ENCODE measurements around the gene TULP1. TPM values are rescaled to one million over a fixed set of nuclear protein-coding genes. Genes with fewer than 3 reads are reported as not detected.

Gene TULP1
- total and polyA plus RNA-seq, 4 donors, result 0.05 to 2.6 (median 0.26) TPM; not detected in 1

GRCh38 chr6:35550437-35550836 is 37.7 kb upstream of the TULP1 start:
- ATAC-seq (ENCODE audit: insufficient read depth, low FRiP score), result no peak
- Histone ChIP-seq H3K36me3 (ENCODE audit: control insufficient read depth in 4 of 4, insufficient read depth in 4 of 4, low read length in 4 of 4) (no peaks in the 10 kb centered on the region), H3K4me1 (ENCODE audit: control insufficient read depth in 5 of 5, insufficient read depth in 5 of 5, low read length in 5 of 5) (peaks cover 0 to 2% (median 0%) of the 10 kb centered on the region in 5 donors), H3K9ac (ENCODE audit: insufficient read depth in 1 of 2, low read length in 2 of 2) (no peak overlapping the region), H3K27me3 (ENCODE audit: control insufficient read depth in 3 of 3, insufficient read depth in 3 of 3, low read length in 2 of 3) (no peaks in the 10 kb centered on the region), H3K4me3 (no peak overlapping the region), H3K9me3 (ENCODE audit: control insufficient read depth in 4 of 4, insufficient read depth in 3 of 4, low read length in 3 of 4) (peaks cover 0 to 5% (median 2%) of the 10 kb centered on the region in 4 donors), H3K27ac (ENCODE audit: low read depth in 1 of 2, low read length in 1 of 2) (no peak overlapping the region)
- WGBS, 2 donors, result 78 to 80% methylated on average over 1 of the region's 1 CpG
- no peak for DNase-seq
- TF ChIP-seq CTCF (IDR thresholded peaks at IDR 0.05; ENCODE audit: control extremely low read depth, extremely low read depth), result no peak

GRCh38 chr6:35547676-35548075 is 35.0 kb upstream of the TULP1 start:
- H3K27me3 ChIP-seq (ENCODE audit: control insufficient read depth in 3 of 3, insufficient read depth in 3 of 3, low read length in 2 of 3), result no peaks in the 10 kb centered on the region
- H3K9ac ChIP-seq (ENCODE audit: insufficient read depth in 1 of 2, low read length in 2 of 2), result no peak overlapping the region
- no peak overlapping the region for H3K27ac ChIP-seq (ENCODE audit: low read depth in 1 of 2, low read length in 1 of 2)
- H3K4me3 ChIP-seq, result no peak overlapping the region
- H3K36me3 ChIP-seq (ENCODE audit: control insufficient read depth in 4 of 4, insufficient read depth in 4 of 4, low read length in 4 of 4), result no peaks in the 10 kb centered on the region
- DNase-seq, result peak in 2 of 3 donors; percentile 62 to 68
- peaks cover 0 to 2% (median 0%) of the 10 kb centered on the region in 5 donors for H3K4me1 ChIP-seq (ENCODE audit: control insufficient read depth in 5 of 5, insufficient read depth in 5 of 5, low read length in 5 of 5)
- 47 to 57% methylated on average over 6 of the region's 6 CpGs for WGBS, 2 donors
- no peak for TF ChIP-seq CTCF (IDR thresholded peaks at IDR 0.05; ENCODE audit: control extremely low read depth, extremely low read depth)
- no peak for ATAC-seq (ENCODE audit: insufficient read depth, low FRiP score)
- peaks cover 0 to 5% (median 2%) of the 10 kb centered on the region in 4 donors for H3K9me3 ChIP-seq (ENCODE audit: control insufficient read depth in 4 of 4, insufficient read depth in 3 of 4, low read length in 3 of 4)

GRCh38 chr6:35544769-35545361 is 32.2 kb upstream of the TULP1 start:
- no peak for DNase-seq
- no peak overlapping the region for H3K9ac ChIP-seq (ENCODE audit: insufficient read depth in 1 of 2, low read length in 2 of 2)

More at GRCh38 chr6:35544769-35545361, 32.2 kb upstream of the TULP1 start:
- ATAC-seq (ENCODE audit: insufficient read depth, low FRiP score), result no peak
- Histone ChIP-seq H3K4me1 (ENCODE audit: control insufficient read depth in 5 of 5, insufficient read depth in 5 of 5, low read length in 5 of 5) (peaks cover 0 to 2% (median 0%) of the 10 kb centered on the region in 5 donors), H3K36me3 (ENCODE audit: control insufficient read depth in 4 of 4, insufficient read depth in 4 of 4, low read length in 4 of 4) (no peaks in the 10 kb centered on the region), H3K9me3 (ENCODE audit: control insufficient read depth in 4 of 4, insufficient read depth in 3 of 4, low read length in 3 of 4) (peaks cover 0 to 2% (median 0%) of the 10 kb centered on the region in 4 donors), H3K27me3 (ENCODE audit: control insufficient read depth in 3 of 3, insufficient read depth in 3 of 3, low read length in 2 of 3) (no peaks in the 10 kb centered on the region), H3K27ac (ENCODE audit: low read depth in 1 of 2, low read length in 1 of 2) (no peak overlapping the region), H3K4me3 (no peak overlapping the region)
- 78 to 86% methylated on average over 12 to 13 of the region's 13 CpGs for WGBS, 2 donors
- no peak for TF ChIP-seq CTCF (IDR thresholded peaks at IDR 0.05; ENCODE audit: control extremely low read depth, extremely low read depth)
